Muscle of leg (tissue), 16 donors: ENCODE data around the gene MPDZ. TPM values are rescaled to one million over a fixed set of nuclear protein-coding genes. Genes with fewer than 3 reads are reported as not detected.

Experiments
- DNase-seq: peaks from one replicate; pipeline ENCODE4 v3.0.0; 2013
- H3K27ac ChIP-seq: one replicate; pipeline ENCODE4 v1.5.1; 2013; ENCODE audit warnings: mild to moderate bottlenecking, low read length, control low read depth
- H3K27me3 ChIP-seq: one replicate; pipeline ENCODE4 v1.6.1; 2013; ENCODE audit warnings: low read length; ENCODE audit not compliant: control insufficient read depth, insufficient read depth
- H3K36me3 ChIP-seq: one replicate; pipeline ENCODE4 v1.6.1; 2013; ENCODE audit warnings: low read length; ENCODE audit not compliant: control insufficient read depth, insufficient read depth
- H3K4me1 ChIP-seq: one replicate; pipeline ENCODE4 v1.6.1; 2013; ENCODE audit warnings: low read length; ENCODE audit not compliant: control insufficient read depth, insufficient read depth
- H3K4me3 ChIP-seq: one replicate; pipeline ENCODE4 v1.5.1; 2013; ENCODE audit warnings: low read length, control low read depth
- H3K9me3 ChIP-seq: replicated peaks from 2 replicates; pipeline ENCODE4 v1.6.1; 2013; ENCODE audit warnings: low read depth, low read length; ENCODE audit not compliant: control insufficient read depth
- WGBS: methylation state at CpG from one replicate; pipeline ENCODE4 v1.1.5; 2013; ENCODE audit warnings: missing lambda C conversion rate; ENCODE audit not compliant: insufficient coverage; 5-methylcytosine and 5-hydroxymethylcytosine counted together
- long read RNA-seq, 11 donors: transcript quantifications; one replicate each; lab custom pipeline, GENCODE V29; 2026
- polyA plus RNA-seq, 8 donors: library from polyadenylated mRNA; unstranded; fragments of 120-200 nt; gene quantifications; one replicate each; pipeline versions ENCODE4 v1.2.1 to v1.2.3, GENCODE V29; 2013; ENCODE audit warnings: inconsistent platforms in 1 of 8, low replicate concordance in 1 of 8; ENCODE audit not compliant: insufficient read length in 8 of 8, insufficient read depth in 1 of 8
- total RNA-seq: library from RNA; stranded (reverse); fragments of 120-200 nt; gene quantifications from one replicate; pipeline ENCODE4 v1.2.4, GENCODE V29; 2013

The MPDZ gene, protein sequence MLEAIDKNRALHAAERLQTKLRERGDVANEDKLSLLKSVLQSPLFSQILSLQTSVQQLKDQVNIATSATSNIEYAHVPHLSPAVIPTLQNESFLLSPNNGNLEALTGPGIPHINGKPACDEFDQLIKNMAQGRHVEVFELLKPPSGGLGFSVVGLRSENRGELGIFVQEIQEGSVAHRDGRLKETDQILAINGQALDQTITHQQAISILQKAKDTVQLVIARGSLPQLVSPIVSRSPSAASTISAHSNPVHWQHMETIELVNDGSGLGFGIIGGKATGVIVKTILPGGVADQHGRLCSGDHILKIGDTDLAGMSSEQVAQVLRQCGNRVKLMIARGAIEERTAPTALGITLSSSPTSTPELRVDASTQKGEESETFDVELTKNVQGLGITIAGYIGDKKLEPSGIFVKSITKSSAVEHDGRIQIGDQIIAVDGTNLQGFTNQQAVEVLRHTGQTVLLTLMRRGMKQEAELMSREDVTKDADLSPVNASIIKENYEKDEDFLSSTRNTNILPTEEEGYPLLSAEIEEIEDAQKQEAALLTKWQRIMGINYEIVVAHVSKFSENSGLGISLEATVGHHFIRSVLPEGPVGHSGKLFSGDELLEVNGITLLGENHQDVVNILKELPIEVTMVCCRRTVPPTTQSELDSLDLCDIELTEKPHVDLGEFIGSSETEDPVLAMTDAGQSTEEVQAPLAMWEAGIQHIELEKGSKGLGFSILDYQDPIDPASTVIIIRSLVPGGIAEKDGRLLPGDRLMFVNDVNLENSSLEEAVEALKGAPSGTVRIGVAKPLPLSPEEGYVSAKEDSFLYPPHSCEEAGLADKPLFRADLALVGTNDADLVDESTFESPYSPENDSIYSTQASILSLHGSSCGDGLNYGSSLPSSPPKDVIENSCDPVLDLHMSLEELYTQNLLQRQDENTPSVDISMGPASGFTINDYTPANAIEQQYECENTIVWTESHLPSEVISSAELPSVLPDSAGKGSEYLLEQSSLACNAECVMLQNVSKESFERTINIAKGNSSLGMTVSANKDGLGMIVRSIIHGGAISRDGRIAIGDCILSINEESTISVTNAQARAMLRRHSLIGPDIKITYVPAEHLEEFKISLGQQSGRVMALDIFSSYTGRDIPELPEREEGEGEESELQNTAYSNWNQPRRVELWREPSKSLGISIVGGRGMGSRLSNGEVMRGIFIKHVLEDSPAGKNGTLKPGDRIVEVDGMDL (N-terminal part only)
- total RNA-seq (39.5 TPM), polyA plus RNA-seq (10 to 100 TPM; 28.7 to 45.7 (median 36.4) TPM)
- long read RNA-seq, donor 1 = 0 reads
- long read RNA-seq, donor 2 = 0 reads
- long read RNA-seq, donor 3 = 0 reads
- long read RNA-seq, donor 4 = 0 reads
- long read RNA-seq, donor 5, partial matches to known transcripts = 9 of 9 reads
- long read RNA-seq, donor 5, other reads (novel, unspliced or antisense) = 0 of 9 reads
- long read RNA-seq, donor 6, partial matches to known transcripts = 12 of 12 reads
- long read RNA-seq, donor 6, other reads (novel, unspliced or antisense) = 0 of 12 reads
- long read RNA-seq, donor 7 = 0 reads
- long read RNA-seq, donor 8 = 0 reads
- long read RNA-seq, donor 9, partial matches to known transcripts = 5 of 5 reads
- long read RNA-seq, donor 9, other reads (novel, unspliced or antisense) = 0 of 5 reads
- long read RNA-seq, donor 10, partial matches to known transcripts = 10 of 10 reads
- long read RNA-seq, donor 10, other reads (novel, unspliced or antisense) = 0 of 10 reads
- long read RNA-seq, donor 11 = 0 reads

- Histone ChIP-seq H3K27ac (peak within 1 kb of the TSS; percentile 91), H3K4me1 (peaks cover 5% of the 10 kb centered on the region), H3K27me3 (no peaks in the 10 kb centered on the region), H3K36me3 (no peaks in the 10 kb centered on the region), H3K4me3 (peak within 1 kb of the TSS; percentile 77), H3K9me3 (no peaks in the 10 kb centered on the region)
- under 1% methylated on average over 43 of the region's 82 CpGs for WGBS
- peak; percentile 91 for DNase-seq
Measured at GRCh38 chr9:13279284-13280141, at the start of gene MPDZ. Gene MPDZ, minus strand, starts transcription at chr9:13279692. Its CDS starts 29,377 bp downstream, at chr9:13250315.

- Histone ChIP-seq H3K27ac (no peak overlapping the region), H3K4me3 (no peak overlapping the region), H3K27me3 (no peaks in the 10 kb centered on the region), H3K4me1 (no peaks in the 10 kb centered on the region), H3K36me3 (no peaks in the 10 kb centered on the region), H3K9me3 (no peaks in the 10 kb centered on the region)
- DNase-seq = peak; percentile 14
- no CpG with 5 or more reads among the region's 1 CpG for WGBS
Measured at GRCh38 chr9:13324988-13325387, 45.5 kb upstream of the MPDZ start.

- H3K9me3 ChIP-seq = peaks cover 2% of the 10 kb centered on the region
- H3K4me3 ChIP-seq = no peak overlapping the region
- H3K27me3 ChIP-seq = no peaks in the 10 kb centered on the region
- no peaks in the 10 kb centered on the region for H3K36me3 ChIP-seq
- H3K27ac ChIP-seq = no peak overlapping the region
- no peak for DNase-seq
- H3K4me1 ChIP-seq = no peaks in the 10 kb centered on the region
- 85% methylated on average over 23 of the region's 29 CpGs for WGBS
Measured at GRCh38 chr9:13322828-13323550, 43.5 kb upstream of the MPDZ start.

DNA sequence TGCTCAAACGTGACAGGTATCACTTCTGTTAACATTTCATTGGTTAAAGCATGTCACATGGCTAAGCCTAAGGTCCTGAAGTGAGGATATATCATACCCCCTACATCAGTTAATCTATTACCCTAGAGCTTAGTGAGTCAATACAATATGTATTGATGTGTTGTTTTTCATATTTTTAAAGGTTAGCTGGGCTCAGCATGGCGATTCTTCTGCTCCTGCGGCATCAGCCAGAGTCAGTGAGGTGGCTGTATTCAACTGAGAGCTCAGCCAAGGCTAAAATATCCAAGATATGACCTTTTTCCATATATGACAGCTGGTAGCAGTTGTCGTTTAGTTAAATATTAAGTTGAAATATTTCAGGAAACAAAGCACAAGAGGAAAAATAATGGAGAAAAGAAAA is 38.5 kb upstream of the MPDZ start:
- no peak overlapping the region for H3K4me3 ChIP-seq
- no peak for DNase-seq
- H3K4me1 ChIP-seq = no peaks in the 10 kb centered on the region
- peaks cover 8% of the 10 kb centered on the region for H3K9me3 ChIP-seq
- H3K27ac ChIP-seq = no peak overlapping the region
- H3K27me3 ChIP-seq = no peaks in the 10 kb centered on the region
- H3K36me3 ChIP-seq = no peaks in the 10 kb centered on the region
- no CpG with 5 or more reads among the region's 4 CpGs for WGBS

DNA sequence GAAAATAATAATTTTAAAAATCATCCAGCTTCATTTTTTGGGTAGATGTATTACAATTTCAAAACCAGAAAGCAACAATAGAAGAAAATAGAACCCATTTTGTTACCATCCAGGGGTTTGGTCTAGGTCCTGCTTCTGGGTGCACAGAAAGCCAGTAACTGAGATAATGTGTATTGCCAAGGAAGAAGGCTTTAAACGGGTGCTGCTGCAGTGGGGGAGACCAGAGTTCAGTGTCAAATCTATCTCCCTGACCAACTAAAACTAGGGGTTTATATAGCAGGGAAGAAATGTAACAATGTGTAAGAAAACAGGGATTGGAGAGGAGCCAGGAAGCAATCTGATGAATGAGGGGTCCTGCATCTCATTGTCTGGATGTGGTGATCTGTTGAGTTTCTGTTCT is 17.5 kb upstream of the MPDZ start:
- no peak overlapping the region for H3K27ac ChIP-seq
- H3K4me3 ChIP-seq = no peak overlapping the region
- H3K27me3 ChIP-seq = no peaks in the 10 kb centered on the region
- H3K36me3 ChIP-seq = no peaks in the 10 kb centered on the region
- H3K9me3 ChIP-seq = peaks cover 2% of the 10 kb centered on the region
- no peaks in the 10 kb centered on the region for H3K4me1 ChIP-seq
- no peak for DNase-seq
- no CpG with 5 or more reads among the region's 1 CpG for WGBS

- DNase-seq = no peak
- H3K4me1 ChIP-seq = no peaks in the 10 kb centered on the region
- H3K27ac ChIP-seq = no peak overlapping the region
- no CpG with 5 or more reads among the region's 1 CpG for WGBS
- H3K4me3 ChIP-seq = no peak overlapping the region
- no peaks in the 10 kb centered on the region for H3K36me3 ChIP-seq
- peaks cover 2% of the 10 kb centered on the region for H3K9me3 ChIP-seq
- H3K27me3 ChIP-seq = no peaks in the 10 kb centered on the region
Measured at GRCh38 chr9:13295556-13295955, 16.1 kb upstream of the MPDZ start.

DNA sequence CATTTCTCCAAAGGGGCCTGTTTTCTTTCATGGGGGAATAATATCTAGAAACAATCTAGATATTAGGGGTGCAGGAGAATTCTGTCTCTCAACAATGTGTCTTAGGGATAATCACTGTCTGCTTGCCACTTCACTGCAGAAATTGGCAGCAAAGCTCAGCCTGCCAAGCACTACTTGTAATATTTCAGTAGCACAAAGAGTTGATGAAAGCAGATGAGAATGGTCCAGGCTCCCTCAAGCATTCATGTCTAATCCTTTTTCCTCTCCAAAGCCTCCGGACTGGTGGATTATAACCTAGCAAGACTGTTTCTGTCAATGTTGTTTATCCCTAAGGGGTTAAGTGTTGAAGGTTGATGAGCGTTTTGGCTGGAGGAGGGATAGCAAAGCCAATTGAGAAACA is 13.3 kb upstream of the MPDZ start:
- Histone ChIP-seq H3K9me3 (peaks cover 2% of the 10 kb centered on the region), H3K4me3 (no peak overlapping the region), H3K4me1 (no peaks in the 10 kb centered on the region), H3K36me3 (no peaks in the 10 kb centered on the region), H3K27me3 (no peaks in the 10 kb centered on the region), H3K27ac (no peak overlapping the region)
- WGBS = no CpG with 5 or more reads among the region's 2 CpGs
- DNase-seq = no peak

DNA sequence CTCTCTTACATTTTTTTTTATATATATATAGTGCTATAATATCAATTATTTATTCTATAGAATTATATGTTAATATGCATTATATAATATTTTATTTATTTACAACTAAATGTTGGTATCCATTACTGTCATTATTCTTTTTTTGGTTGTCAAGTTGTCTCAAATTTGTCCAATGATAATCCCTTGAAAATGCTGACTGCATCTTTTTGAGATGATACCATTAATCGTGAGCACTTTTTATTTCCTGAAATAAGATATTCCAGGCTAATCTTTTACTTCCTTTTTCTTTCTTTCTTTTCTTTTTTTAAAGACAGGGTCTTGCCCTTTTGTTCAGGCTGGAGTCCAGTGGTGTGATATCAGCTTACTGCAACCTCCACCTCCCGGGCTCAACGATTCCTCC is 12.7 kb upstream of the MPDZ start:
- no peak overlapping the region for H3K4me3 ChIP-seq
- H3K9me3 ChIP-seq = peaks cover 2% of the 10 kb centered on the region
- no peaks in the 10 kb centered on the region for H3K4me1 ChIP-seq
- no peak overlapping the region for H3K27ac ChIP-seq
- H3K27me3 ChIP-seq = no peaks in the 10 kb centered on the region
- no peak for DNase-seq
- H3K36me3 ChIP-seq = no peaks in the 10 kb centered on the region
- 100% methylated on average over 1 of the region's 3 CpGs for WGBS
